ENCODE data around the gene PRRX2.

The PRRX2 gene

DNA sequence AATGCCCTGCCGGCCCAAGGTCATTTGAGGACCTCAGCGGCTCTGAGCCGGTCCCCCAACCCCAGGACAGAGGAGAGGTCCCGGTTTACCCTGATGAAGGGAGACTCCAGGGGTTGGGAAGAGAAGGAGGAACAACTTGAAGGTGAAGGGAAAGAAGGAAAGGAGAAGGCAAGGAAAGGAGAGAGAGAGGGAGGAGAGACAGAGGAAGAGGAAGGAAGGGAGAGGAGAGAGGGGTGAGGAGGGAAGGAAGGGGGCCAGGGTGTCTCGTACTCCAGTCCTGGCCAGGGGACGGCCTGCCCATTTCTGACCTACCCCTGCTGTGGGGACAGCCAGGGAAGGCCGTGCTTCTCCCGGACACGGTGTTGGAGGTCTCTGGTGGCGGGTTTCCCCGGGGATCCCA is 1.9 kb downstream of the PRRX2 start:
- no peak for TF ChIP-seq SIN3A (IDR thresholded peaks at IDR 0.05; ENCODE audit: borderline replicate concordance, insufficient read depth, low read length)

DNA sequence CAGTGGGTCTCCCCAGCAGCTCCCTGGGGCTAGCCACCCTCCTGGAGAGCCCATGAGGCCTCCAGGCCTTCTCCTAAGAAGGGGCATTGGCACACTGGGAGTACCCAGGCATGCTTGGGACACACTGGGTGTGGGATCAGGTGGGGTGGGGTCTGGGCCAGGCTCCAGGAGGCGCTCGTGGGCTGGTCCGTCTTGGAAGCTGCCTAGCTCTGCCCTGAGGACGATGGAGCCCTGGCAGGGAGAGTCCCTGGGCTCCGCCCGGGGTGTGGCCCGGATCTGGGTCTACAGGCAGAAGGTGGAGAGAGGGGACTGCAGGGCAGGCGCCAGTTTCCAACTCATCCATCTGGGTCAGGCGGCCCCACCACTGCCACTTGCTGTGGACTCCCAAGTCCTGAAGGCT is 2.4 kb downstream of the PRRX2 start:
- TF ChIP-seq SIN3A (IDR thresholded peaks at IDR 0.05; ENCODE audit: borderline replicate concordance, insufficient read depth, low read length) (no peak), FOXP2 (optimal IDR thresholded peaks at IDR 0.05; ENCODE audit: borderline replicate concordance, extremely low read depth, extremely low read length, insufficient read depth) (no peak), POLR2AphosphoS5 (IDR thresholded peaks at IDR 0.05; ENCODE audit: low read depth, low read length) (no peak), TAF1 (IDR thresholded peaks at IDR 0.05; ENCODE audit: borderline replicate concordance, insufficient read depth, low read length) (no peak)
- TF ChIP-seq, protein P1, sequence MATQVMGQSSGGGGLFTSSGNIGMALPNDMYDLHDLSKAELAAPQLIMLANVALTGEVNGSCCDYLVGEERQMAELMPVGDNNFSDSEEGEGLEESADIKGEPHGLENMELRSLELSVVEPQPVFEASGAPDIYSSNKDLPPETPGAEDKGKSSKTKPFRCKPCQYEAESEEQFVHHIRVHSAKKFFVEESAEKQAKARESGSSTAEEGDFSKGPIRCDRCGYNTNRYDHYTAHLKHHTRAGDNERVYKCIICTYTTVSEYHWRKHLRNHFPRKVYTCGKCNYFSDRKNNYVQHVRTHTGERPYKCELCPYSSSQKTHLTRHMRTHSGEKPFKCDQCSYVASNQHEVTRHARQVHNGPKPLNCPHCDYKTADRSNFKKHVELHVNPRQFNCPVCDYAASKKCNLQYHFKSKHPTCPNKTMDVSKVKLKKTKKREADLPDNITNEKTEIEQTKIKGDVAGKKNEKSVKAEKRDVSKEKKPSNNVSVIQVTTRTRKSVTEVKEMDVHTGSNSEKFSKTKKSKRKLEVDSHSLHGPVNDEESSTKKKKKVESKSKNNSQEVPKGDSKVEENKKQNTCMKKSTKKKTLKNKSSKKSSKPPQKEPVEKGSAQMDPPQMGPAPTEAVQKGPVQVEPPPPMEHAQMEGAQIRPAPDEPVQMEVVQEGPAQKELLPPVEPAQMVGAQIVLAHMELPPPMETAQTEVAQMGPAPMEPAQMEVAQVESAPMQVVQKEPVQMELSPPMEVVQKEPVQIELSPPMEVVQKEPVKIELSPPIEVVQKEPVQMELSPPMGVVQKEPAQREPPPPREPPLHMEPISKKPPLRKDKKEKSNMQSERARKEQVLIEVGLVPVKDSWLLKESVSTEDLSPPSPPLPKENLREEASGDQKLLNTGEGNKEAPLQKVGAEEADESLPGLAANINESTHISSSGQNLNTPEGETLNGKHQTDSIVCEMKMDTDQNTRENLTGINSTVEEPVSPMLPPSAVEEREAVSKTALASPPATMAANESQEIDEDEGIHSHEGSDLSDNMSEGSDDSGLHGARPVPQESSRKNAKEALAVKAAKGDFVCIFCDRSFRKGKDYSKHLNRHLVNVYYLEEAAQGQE (IDR thresholded peaks at IDR 0.05; ENCODE audit: insufficient read depth in 1 of 2, low read depth in 2 of 2, low read length in 2 of 2), result no peak

DNA sequence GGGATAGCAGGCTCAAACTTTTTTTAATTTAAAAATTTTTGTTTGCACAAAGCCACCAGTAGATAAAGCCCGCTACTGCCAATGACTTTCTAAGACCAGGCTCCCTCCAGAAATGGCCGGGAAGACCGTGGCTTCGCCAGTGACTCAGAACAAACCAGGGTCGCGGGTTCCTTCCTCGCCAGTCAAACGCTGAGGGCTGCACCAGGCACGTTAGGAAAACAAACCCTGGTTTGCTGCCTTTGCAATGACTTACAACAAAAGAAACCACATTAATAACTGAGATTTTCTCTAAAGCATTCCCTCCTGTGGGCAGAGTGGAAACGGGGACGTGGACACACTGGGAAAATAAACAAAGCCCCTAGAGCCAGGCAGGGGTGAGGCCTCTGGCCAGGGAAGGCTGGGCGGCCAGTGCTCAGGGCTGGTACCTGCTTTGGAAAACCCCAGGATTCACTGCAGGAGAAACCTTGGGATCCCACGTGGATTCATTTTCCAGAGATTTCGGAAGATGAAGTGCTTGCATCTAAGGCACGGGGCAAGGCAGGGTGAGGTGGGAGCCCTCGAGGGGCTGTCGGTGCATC is 3.8 kb downstream of the PRRX2 start:
- TF ChIP-seq, protein P1 (IDR thresholded peaks at IDR 0.05; ENCODE audit: insufficient read depth in 1 of 2, low read depth in 2 of 2, low read length in 2 of 2), result no peak
- TF ChIP-seq TAF1 (IDR thresholded peaks at IDR 0.05; ENCODE audit: borderline replicate concordance, insufficient read depth, low read length) (no peak), SIN3A (IDR thresholded peaks at IDR 0.05; ENCODE audit: borderline replicate concordance, insufficient read depth, low read length) (no peak), POLR2AphosphoS5 (IDR thresholded peaks at IDR 0.05; ENCODE audit: low read depth, low read length) (no peak), FOXP2 (optimal IDR thresholded peaks at IDR 0.05; ENCODE audit: borderline replicate concordance, extremely low read depth, extremely low read length, insufficient read depth) (no peak)

DNA sequence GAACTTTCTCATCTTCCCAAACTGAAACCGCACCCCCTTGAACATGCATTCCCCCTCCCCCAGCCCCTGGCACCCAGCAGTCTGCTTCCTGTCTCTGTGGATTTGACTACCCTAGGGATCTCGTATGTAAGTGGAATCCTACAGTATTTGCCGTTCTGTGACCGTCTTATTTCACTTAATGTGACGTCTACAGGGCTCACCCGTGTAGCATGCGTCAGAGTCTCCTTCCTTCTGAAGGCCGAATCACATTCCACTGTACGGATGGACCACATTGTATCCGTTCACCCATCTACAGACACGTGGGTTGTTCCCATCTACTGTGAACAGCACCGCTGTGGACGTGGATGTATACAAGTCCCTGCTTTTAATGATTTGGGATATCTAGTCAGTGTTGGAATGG is 4.5 kb downstream of the PRRX2 start:
- TF ChIP-seq, protein P1 (IDR thresholded peaks at IDR 0.05; ENCODE audit: insufficient read depth in 1 of 2, low read depth in 2 of 2, low read length in 2 of 2), result no peak
- no peak for TF ChIP-seq FOXP2 (optimal IDR thresholded peaks at IDR 0.05; ENCODE audit: borderline replicate concordance, extremely low read depth, extremely low read length, insufficient read depth)
- TF ChIP-seq SIN3A (IDR thresholded peaks at IDR 0.05; ENCODE audit: borderline replicate concordance, insufficient read depth, low read length), result no peak
- no peak for TF ChIP-seq POLR2AphosphoS5 (IDR thresholded peaks at IDR 0.05; ENCODE audit: low read depth, low read length)
- TF ChIP-seq TAF1 (IDR thresholded peaks at IDR 0.05; ENCODE audit: borderline replicate concordance, insufficient read depth, low read length), result no peak

DNA sequence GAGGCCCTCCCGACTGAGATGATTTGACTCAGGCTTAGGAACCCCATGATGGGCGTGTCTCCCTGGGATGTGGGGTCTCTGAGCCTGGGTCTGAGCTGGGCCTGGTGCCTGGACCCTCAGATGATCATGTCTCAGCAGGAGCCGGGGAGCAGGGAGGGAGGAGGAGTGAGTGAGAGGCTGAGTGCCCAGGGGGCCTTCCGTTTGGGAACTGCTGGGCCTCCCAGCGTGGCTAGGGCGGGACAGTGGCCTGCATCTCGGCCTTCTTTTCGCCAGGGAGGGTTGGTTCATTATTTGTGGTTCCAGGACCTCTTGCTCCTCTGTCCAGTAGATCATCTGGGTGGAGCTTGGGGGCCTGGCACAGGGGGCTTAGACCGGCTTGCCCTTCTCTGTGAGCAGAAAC is 5.6 kb downstream of the PRRX2 start:
- TF ChIP-seq POLR2AphosphoS5 (IDR thresholded peaks at IDR 0.05; ENCODE audit: low read depth, low read length), result no peak
- no peak for TF ChIP-seq SIN3A (IDR thresholded peaks at IDR 0.05; ENCODE audit: borderline replicate concordance, insufficient read depth, low read length)
- TF ChIP-seq FOXP2 (optimal IDR thresholded peaks at IDR 0.05; ENCODE audit: borderline replicate concordance, extremely low read depth, extremely low read length, insufficient read depth), result no peak
- TF ChIP-seq, protein P1 (IDR thresholded peaks at IDR 0.05; ENCODE audit: insufficient read depth in 1 of 2, low read depth in 2 of 2, low read length in 2 of 2), result no peak
- TF ChIP-seq TAF1 (IDR thresholded peaks at IDR 0.05; ENCODE audit: borderline replicate concordance, insufficient read depth, low read length), result no peak

Measured in PFSK-1 (cell line).